HUES48 (cell line): ENCODE data around the gene ACSL3.

Experiments used
- H3K27ac ChIP-seq: one replicate; pipeline ENCODE4 v1.7.0; 2013; ENCODE audit warnings: low read depth, low read length, inconsistent platforms
- H3K27me3 ChIP-seq: 2 replicates; pipeline ENCODE4 v1.6.1; 2013; ENCODE audit warnings: mild to moderate bottlenecking, low read length; ENCODE audit not compliant: control insufficient read depth, insufficient read depth
- H3K36me3 ChIP-seq: 2 replicates; pipeline ENCODE4 v1.6.1; 2013; ENCODE audit warnings: low read length; ENCODE audit not compliant: control insufficient read depth, insufficient read depth
- H3K4me1 ChIP-seq: 2 replicates; pipeline ENCODE4 v1.6.1; 2013; ENCODE audit warnings: mild to moderate bottlenecking, low read length; ENCODE audit not compliant: control insufficient read depth, insufficient read depth
- H3K4me3 ChIP-seq: 2 replicates; pipeline ENCODE4 v1.5.1; 2013; ENCODE audit warnings: mild to moderate bottlenecking, low read depth, low read length
- H3K9ac ChIP-seq: 2 replicates; pipeline ENCODE4 v1.6.1; 2013; ENCODE audit warnings: mild to moderate bottlenecking, low read depth, low read length, moderate library complexity
- H3K9me3 ChIP-seq: 2 replicates; pipeline ENCODE4 v1.6.1; 2013; ENCODE audit warnings: low read length; ENCODE audit not compliant: control insufficient read depth, insufficient read depth

ACSL3 gene

GRCh38 chr2:222884114-222884771 lies 23.4 kb downstream of the ACSL3 start:
- Histone ChIP-seq H3K36me3 (no peaks in the 10 kb centered on the region), H3K9me3 (peaks cover 7% of the 10 kb centered on the region), H3K4me1 (peaks cover 10% of the 10 kb centered on the region), H3K27ac (no peak overlapping the region), H3K27me3 (no peaks in the 10 kb centered on the region), H3K4me3 (no peak overlapping the region), H3K9ac (no peak overlapping the region)

- no peak overlapping the region for H3K27ac ChIP-seq
- peaks cover 10% of the 10 kb centered on the region for H3K4me1 ChIP-seq
- H3K36me3 ChIP-seq = no peaks in the 10 kb centered on the region
- no peaks in the 10 kb centered on the region for H3K27me3 ChIP-seq
- peaks cover 7% of the 10 kb centered on the region for H3K9me3 ChIP-seq
- H3K4me3 ChIP-seq = no peak overlapping the region
- no peak overlapping the region for H3K9ac ChIP-seq
These were observed 24.1 kb downstream of the ACSL3 start for GRCh38 chr2:222884805-222885424.

GRCh38 chr2:222887124-222887523 lies 26.3 kb downstream of the ACSL3 start:
- H3K27me3 ChIP-seq = no peaks in the 10 kb centered on the region
- H3K27ac ChIP-seq = no peak overlapping the region
- no peak overlapping the region for H3K4me3 ChIP-seq
- H3K9ac ChIP-seq = no peak overlapping the region
- H3K36me3 ChIP-seq = no peaks in the 10 kb centered on the region
- H3K9me3 ChIP-seq = peaks cover 2% of the 10 kb centered on the region
- H3K4me1 ChIP-seq = peaks cover 13% of the 10 kb centered on the region

- Histone ChIP-seq H3K9me3 (no peaks in the 10 kb centered on the region), H3K36me3 (no peaks in the 10 kb centered on the region), H3K4me3 (no peak overlapping the region), H3K9ac (no peak overlapping the region), H3K4me1 (peaks cover 22% of the 10 kb centered on the region), H3K27ac (no peak overlapping the region), H3K27me3 (no peaks in the 10 kb centered on the region)
These were observed 27.9 kb downstream of the ACSL3 start for GRCh38 chr2:222888716-222889115.

- Histone ChIP-seq H3K9me3 (no peaks in the 10 kb centered on the region), H3K4me1 (peaks cover 11% of the 10 kb centered on the region; the same call in 1 of the 2 replicates), H3K27me3 (no peaks in the 10 kb centered on the region), H3K4me3 (no peak overlapping the region), H3K36me3 (no peaks in the 10 kb centered on the region), H3K9ac (no peak overlapping the region), H3K27ac (no peak overlapping the region)
These were observed 31.1 kb downstream of the ACSL3 start for GRCh38 chr2:222891890-222892289.

- Histone ChIP-seq H3K36me3 (no peaks in the 10 kb centered on the region), H3K27ac (no peak overlapping the region), H3K9me3 (no peaks in the 10 kb centered on the region)
These were observed 31.5 kb downstream of the ACSL3 start for GRCh38 chr2:222892321-222892720.

GRCh38 chr2:222892761-222893160 lies 31.9 kb downstream of the ACSL3 start:
- H3K4me1 ChIP-seq = peaks cover 11% of the 10 kb centered on the region; the same call in 1 of the 2 replicates
- H3K9ac ChIP-seq = no peak overlapping the region
- no peak overlapping the region for H3K4me3 ChIP-seq
- no peak overlapping the region for H3K27ac ChIP-seq
- no peaks in the 10 kb centered on the region for H3K36me3 ChIP-seq
- H3K27me3 ChIP-seq = no peaks in the 10 kb centered on the region
- H3K9me3 ChIP-seq = no peaks in the 10 kb centered on the region

More at GRCh38 chr2:222892321-222892720, 31.5 kb downstream of the ACSL3 start:
- Histone ChIP-seq H3K4me3 (no peak overlapping the region), H3K4me1 (peaks cover 11% of the 10 kb centered on the region; the same call in 1 of the 2 replicates), H3K9ac (no peak overlapping the region), H3K27me3 (no peaks in the 10 kb centered on the region)

GRCh38 chr2:222893716-222894115 lies 32.9 kb downstream of the ACSL3 start:
- no peak overlapping the region for H3K9ac ChIP-seq
- peaks cover 11% of the 10 kb centered on the region; the same call in 1 of the 2 replicates for H3K4me1 ChIP-seq
- H3K4me3 ChIP-seq = no peak overlapping the region
- no peaks in the 10 kb centered on the region for H3K36me3 ChIP-seq
- no peak overlapping the region for H3K27ac ChIP-seq
- H3K27me3 ChIP-seq = no peaks in the 10 kb centered on the region
- H3K9me3 ChIP-seq = no peaks in the 10 kb centered on the region

- Histone ChIP-seq H3K36me3 (no peaks in the 10 kb centered on the region), H3K27ac (no peak overlapping the region), H3K9me3 (no peaks in the 10 kb centered on the region), H3K9ac (no peak overlapping the region), H3K4me1 (peaks cover 15% of the 10 kb centered on the region), H3K4me3 (no peak overlapping the region), H3K27me3 (no peaks in the 10 kb centered on the region)
These were observed 34.3 kb downstream of the ACSL3 start for GRCh38 chr2:222895144-222895543.

- Histone ChIP-seq H3K27ac (no peak overlapping the region), H3K27me3 (no peaks in the 10 kb centered on the region), H3K4me1 (peaks cover 29% of the 10 kb centered on the region), H3K9me3 (no peaks in the 10 kb centered on the region), H3K9ac (no peak overlapping the region), H3K4me3 (no peak overlapping the region), H3K36me3 (no peaks in the 10 kb centered on the region)
These were observed 37.1 kb downstream of the ACSL3 start for GRCh38 chr2:222897898-222898297.

GRCh38 chr2:222899413-222900181 lies 38.8 kb downstream of the ACSL3 start:
- no peaks in the 10 kb centered on the region for H3K36me3 ChIP-seq
- H3K4me1 ChIP-seq = peaks cover 26% of the 10 kb centered on the region
- no peaks in the 10 kb centered on the region for H3K27me3 ChIP-seq
- H3K27ac ChIP-seq = no peak overlapping the region
- H3K9me3 ChIP-seq = no peaks in the 10 kb centered on the region
- no peak overlapping the region for H3K4me3 ChIP-seq
- H3K9ac ChIP-seq = no peak overlapping the region
